Medulla oblongata (tissue), 1 donor: ENCODE data around the gene NUDT21.
"Not testable (repeated sequence)": the region's sequence is repeated elsewhere in the genome, so short reads cannot be mapped to it uniquely, and the experiment has no call there.

Experiments used
- DNase-seq: peaks from one replicate; pipeline ENCODE4 v3.0.0-alpha.2; 2015; ENCODE audit errors: extremely low spot score

NUDT21 gene

DNA sequence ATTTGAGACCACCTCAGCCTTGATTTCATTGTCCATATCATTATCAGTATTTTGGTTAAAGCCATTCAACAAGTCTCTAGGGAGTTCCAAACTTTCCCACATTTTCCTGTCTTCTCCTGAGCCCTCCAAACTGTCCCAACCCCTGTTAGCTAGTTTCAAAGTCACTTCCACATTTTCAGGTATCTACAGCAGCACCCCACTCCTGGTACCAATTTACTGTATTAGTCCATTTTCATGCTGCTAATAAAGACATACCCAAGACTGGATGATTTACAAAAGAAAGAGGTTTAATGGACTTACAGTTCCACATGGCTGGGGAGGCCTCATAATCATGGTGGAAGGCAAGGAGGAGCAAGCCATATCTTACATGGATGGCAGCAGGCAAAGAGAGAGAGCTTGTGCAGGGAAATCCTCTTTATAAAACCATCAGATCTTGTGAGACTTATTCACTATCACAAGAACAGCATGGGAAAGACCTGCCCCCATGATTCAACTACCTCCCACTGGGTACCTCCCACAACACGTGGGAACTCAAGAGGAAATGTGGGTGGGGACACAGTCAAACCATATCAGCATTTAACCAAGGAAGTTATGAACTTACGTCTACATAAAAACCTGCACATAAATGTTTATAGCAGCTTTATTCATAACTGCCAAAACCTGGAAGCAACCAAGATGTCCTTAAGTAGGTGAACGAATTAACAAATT, 70.2 kb downstream of the NUDT21 start:
- not testable (repeated sequence) for DNase-seq
